ENCODE data around the gene DCC.

DCC gene

GRCh38 chr18:52437161-52437560, 97.2 kb downstream of the DCC start:
- no peaks in the 10 kb centered on the region for H3K9me3 ChIP-seq (ENCODE audit: control extremely low read depth in 1 of 5, control insufficient read depth in 4 of 5, insufficient read depth in 2 of 5, low read depth in 1 of 5, low read length in 4 of 5)
- H3K4me3 ChIP-seq (ENCODE audit: control insufficient read depth in 1 of 7, extremely low read depth in 1 of 7, insufficient read depth in 4 of 7, low read depth in 2 of 7, low read length in 6 of 7), result no peak overlapping the region
- no peak overlapping the region for H3K27ac ChIP-seq (ENCODE audit: insufficient read depth in 1 of 2, low read depth in 1 of 2, low read length in 2 of 2, poor library complexity in 1 of 2, severe bottlenecking in 2 of 2)
- H3K27me3 ChIP-seq (replicated peaks in 2 of 5; ENCODE audit: control insufficient read depth in 4 of 5, insufficient read depth in 5 of 5, low read length in 4 of 5), result no peaks in the 10 kb centered on the region
- DNase-seq, result no peak
- H3K36me3 ChIP-seq (ENCODE audit: control insufficient read depth in 4 of 4, insufficient read depth in 4 of 4, low read length in 3 of 4), result no peaks in the 10 kb centered on the region
- ChIA-PET POLR2A (no interaction called here), CTCF (no interaction called here)
- no peaks in the 10 kb centered on the region for H3K4me1 ChIP-seq (ENCODE audit: control extremely low read depth in 1 of 4, control insufficient read depth in 4 of 4, insufficient read depth in 4 of 4, low read length in 3 of 4)

- ChIA-PET CTCF (no interaction called here), POLR2A (no interaction called here)
- 40% methylated on average over 2 of the region's 4 CpGs for WGBS (ENCODE audit: insufficient coverage)
- H3K27ac ChIP-seq (ENCODE audit: insufficient read depth in 1 of 2, low read depth in 1 of 2, low read length in 2 of 2, poor library complexity in 1 of 2, severe bottlenecking in 2 of 2), result no peak overlapping the region
- H3K36me3 ChIP-seq (ENCODE audit: control insufficient read depth in 4 of 4, insufficient read depth in 4 of 4, low read length in 3 of 4), result no peaks in the 10 kb centered on the region
- no peaks in the 10 kb centered on the region for H3K9me3 ChIP-seq (ENCODE audit: control extremely low read depth in 1 of 5, control insufficient read depth in 4 of 5, insufficient read depth in 2 of 5, low read depth in 1 of 5, low read length in 4 of 5)
- H3K4me1 ChIP-seq (ENCODE audit: control extremely low read depth in 1 of 4, control insufficient read depth in 4 of 4, insufficient read depth in 4 of 4, low read length in 3 of 4), result no peaks in the 10 kb centered on the region
- no peaks in the 10 kb centered on the region for H3K27me3 ChIP-seq (replicated peaks in 2 of 5; ENCODE audit: control insufficient read depth in 4 of 5, insufficient read depth in 5 of 5, low read length in 4 of 5)
- no peak for DNase-seq
- no peak overlapping the region for H3K4me3 ChIP-seq (ENCODE audit: control insufficient read depth in 1 of 7, extremely low read depth in 1 of 7, insufficient read depth in 4 of 7, low read depth in 2 of 7, low read length in 6 of 7)
Measured at GRCh38 chr18:52439457-52439856, 99.5 kb downstream of the DCC start.

GRCh38 chr18:52441794-52442193, 101.8 kb downstream of the DCC start:
- no peak overlapping the region for H3K27ac ChIP-seq (ENCODE audit: insufficient read depth in 1 of 2, low read depth in 1 of 2, low read length in 2 of 2, poor library complexity in 1 of 2, severe bottlenecking in 2 of 2)
- no peaks in the 10 kb centered on the region for H3K36me3 ChIP-seq (ENCODE audit: control insufficient read depth in 4 of 4, insufficient read depth in 4 of 4, low read length in 3 of 4)
- no peaks in the 10 kb centered on the region for H3K27me3 ChIP-seq (replicated peaks in 2 of 5; ENCODE audit: control insufficient read depth in 4 of 5, insufficient read depth in 5 of 5, low read length in 4 of 5)
- DNase-seq, result no peak
- no peaks in the 10 kb centered on the region for H3K4me1 ChIP-seq (ENCODE audit: control extremely low read depth in 1 of 4, control insufficient read depth in 4 of 4, insufficient read depth in 4 of 4, low read length in 3 of 4)
- ChIA-PET CTCF (no interaction called here), POLR2A (no interaction called here)
- H3K4me3 ChIP-seq (ENCODE audit: control insufficient read depth in 1 of 7, extremely low read depth in 1 of 7, insufficient read depth in 4 of 7, low read depth in 2 of 7, low read length in 6 of 7), result no peak overlapping the region
- no peaks in the 10 kb centered on the region for H3K9me3 ChIP-seq (ENCODE audit: control extremely low read depth in 1 of 5, control insufficient read depth in 4 of 5, insufficient read depth in 2 of 5, low read depth in 1 of 5, low read length in 4 of 5)

- H3K36me3 ChIP-seq (ENCODE audit: control insufficient read depth in 4 of 4, insufficient read depth in 4 of 4, low read length in 3 of 4), result no peaks in the 10 kb centered on the region
- no peaks in the 10 kb centered on the region for H3K9me3 ChIP-seq (ENCODE audit: control extremely low read depth in 1 of 5, control insufficient read depth in 4 of 5, insufficient read depth in 2 of 5, low read depth in 1 of 5, low read length in 4 of 5)
- H3K4me3 ChIP-seq (ENCODE audit: control insufficient read depth in 1 of 7, extremely low read depth in 1 of 7, insufficient read depth in 4 of 7, low read depth in 2 of 7, low read length in 6 of 7), result no peak overlapping the region
- WGBS (ENCODE audit: insufficient coverage), result 88% methylated on average over 1 of the region's 2 CpGs
- no peak for DNase-seq
- H3K27ac ChIP-seq (ENCODE audit: insufficient read depth in 1 of 2, low read depth in 1 of 2, low read length in 2 of 2, poor library complexity in 1 of 2, severe bottlenecking in 2 of 2), result no peak overlapping the region
- ChIA-PET CTCF (interaction anchor here (0.9 kb wide), 1 partner anchor 9 kb away, joined by 3 read pairs; no protein-coding TSS in a partner anchor), POLR2A (interaction anchor here (0.5 kb wide), 1 partner anchor 987 kb away, joined by 3 read pairs; no protein-coding TSS in a partner anchor)
- H3K4me1 ChIP-seq (ENCODE audit: control extremely low read depth in 1 of 4, control insufficient read depth in 4 of 4, insufficient read depth in 4 of 4, low read length in 3 of 4), result no peaks in the 10 kb centered on the region
- no peaks in the 10 kb centered on the region for H3K27me3 ChIP-seq (replicated peaks in 2 of 5; ENCODE audit: control insufficient read depth in 4 of 5, insufficient read depth in 5 of 5, low read length in 4 of 5)
Measured at GRCh38 chr18:52442686-52443085, 102.7 kb downstream of the DCC start.

GRCh38 chr18:52451256-52451655, 111.3 kb downstream of the DCC start:
- no peaks in the 10 kb centered on the region for H3K4me1 ChIP-seq (ENCODE audit: control extremely low read depth in 1 of 4, control insufficient read depth in 4 of 4, insufficient read depth in 4 of 4, low read length in 3 of 4)
- no peaks in the 10 kb centered on the region for H3K9me3 ChIP-seq (ENCODE audit: control extremely low read depth in 1 of 5, control insufficient read depth in 4 of 5, insufficient read depth in 2 of 5, low read depth in 1 of 5, low read length in 4 of 5)
- ChIA-PET POLR2A (no interaction called here), CTCF (interaction anchor here (1.0 kb wide), 1 partner anchor 9 kb away, joined by 3 read pairs; no protein-coding TSS in a partner anchor)
- H3K36me3 ChIP-seq (ENCODE audit: control insufficient read depth in 4 of 4, insufficient read depth in 4 of 4, low read length in 3 of 4), result no peaks in the 10 kb centered on the region
- no peaks in the 10 kb centered on the region for H3K27me3 ChIP-seq (replicated peaks in 2 of 5; ENCODE audit: control insufficient read depth in 4 of 5, insufficient read depth in 5 of 5, low read length in 4 of 5)
- WGBS (ENCODE audit: insufficient coverage), result 49% methylated on average over 4 of the region's 4 CpGs
- no peak for DNase-seq
- no peak overlapping the region for H3K4me3 ChIP-seq (ENCODE audit: control insufficient read depth in 1 of 7, extremely low read depth in 1 of 7, insufficient read depth in 4 of 7, low read depth in 2 of 7, low read length in 6 of 7)
- H3K27ac ChIP-seq (ENCODE audit: insufficient read depth in 1 of 2, low read depth in 1 of 2, low read length in 2 of 2, poor library complexity in 1 of 2, severe bottlenecking in 2 of 2), result no peak overlapping the region

GRCh38 chr18:52451851-52452250, 111.9 kb downstream of the DCC start:
- Histone ChIP-seq H3K27me3 (replicated peaks in 2 of 5; ENCODE audit: control insufficient read depth in 4 of 5, insufficient read depth in 5 of 5, low read length in 4 of 5) (no peaks in the 10 kb centered on the region), H3K4me1 (ENCODE audit: control extremely low read depth in 1 of 4, control insufficient read depth in 4 of 4, insufficient read depth in 4 of 4, low read length in 3 of 4) (no peaks in the 10 kb centered on the region), H3K36me3 (ENCODE audit: control insufficient read depth in 4 of 4, insufficient read depth in 4 of 4, low read length in 3 of 4) (no peaks in the 10 kb centered on the region), H3K9me3 (ENCODE audit: control extremely low read depth in 1 of 5, control insufficient read depth in 4 of 5, insufficient read depth in 2 of 5, low read depth in 1 of 5, low read length in 4 of 5) (no peaks in the 10 kb centered on the region), H3K4me3 (ENCODE audit: control insufficient read depth in 1 of 7, extremely low read depth in 1 of 7, insufficient read depth in 4 of 7, low read depth in 2 of 7, low read length in 6 of 7) (no peak overlapping the region), H3K27ac (ENCODE audit: insufficient read depth in 1 of 2, low read depth in 1 of 2, low read length in 2 of 2, poor library complexity in 1 of 2, severe bottlenecking in 2 of 2) (no peak overlapping the region)
- DNase-seq, result no peak
- ChIA-PET CTCF (interaction anchor here (1.0 kb wide), 1 partner anchor 9 kb away, joined by 3 read pairs; no protein-coding TSS in a partner anchor), POLR2A (no interaction called here)
- WGBS (ENCODE audit: insufficient coverage), result 93% methylated on average over 1 of the region's 1 CpG

GRCh38 chr18:52452427-52452826, 112.4 kb downstream of the DCC start:
- H3K27ac ChIP-seq (ENCODE audit: insufficient read depth in 1 of 2, low read depth in 1 of 2, low read length in 2 of 2, poor library complexity in 1 of 2, severe bottlenecking in 2 of 2), result no peak overlapping the region
- 94% methylated on average over 3 of the region's 4 CpGs for WGBS (ENCODE audit: insufficient coverage)
- H3K27me3 ChIP-seq (replicated peaks in 2 of 5; ENCODE audit: control insufficient read depth in 4 of 5, insufficient read depth in 5 of 5, low read length in 4 of 5), result no peaks in the 10 kb centered on the region
- no peak for DNase-seq
- no peaks in the 10 kb centered on the region for H3K36me3 ChIP-seq (ENCODE audit: control insufficient read depth in 4 of 4, insufficient read depth in 4 of 4, low read length in 3 of 4)
- no peaks in the 10 kb centered on the region for H3K9me3 ChIP-seq (ENCODE audit: control extremely low read depth in 1 of 5, control insufficient read depth in 4 of 5, insufficient read depth in 2 of 5, low read depth in 1 of 5, low read length in 4 of 5)
- ChIA-PET CTCF (no interaction called here), POLR2A (no interaction called here)
- H3K4me3 ChIP-seq (ENCODE audit: control insufficient read depth in 1 of 7, extremely low read depth in 1 of 7, insufficient read depth in 4 of 7, low read depth in 2 of 7, low read length in 6 of 7), result no peak overlapping the region
- no peaks in the 10 kb centered on the region for H3K4me1 ChIP-seq (ENCODE audit: control extremely low read depth in 1 of 4, control insufficient read depth in 4 of 4, insufficient read depth in 4 of 4, low read length in 3 of 4)

Data from common myeloid progenitor, CD34-positive (primary cell).